Muscle of leg (tissue), 11 donors: ENCODE results near the gene CACNA2D2. TPM values are rescaled to one million over a fixed set of nuclear protein-coding genes. Genes with fewer than 3 reads are reported as not detected.

ENCODE experiments used
- DNase-seq: peaks from one replicate; pipeline ENCODE4 v3.0.0; 2013
- H3K27ac ChIP-seq: one replicate; pipeline ENCODE4 v1.5.1; 2013; ENCODE audit warnings: mild to moderate bottlenecking, low read length, control low read depth
- H3K27me3 ChIP-seq: one replicate; pipeline ENCODE4 v1.6.1; 2013; ENCODE audit warnings: low read length; ENCODE audit not compliant: control insufficient read depth, insufficient read depth
- H3K36me3 ChIP-seq: one replicate; pipeline ENCODE4 v1.6.1; 2013; ENCODE audit warnings: low read length; ENCODE audit not compliant: control insufficient read depth, insufficient read depth
- H3K4me1 ChIP-seq: one replicate; pipeline ENCODE4 v1.6.1; 2013; ENCODE audit warnings: low read length; ENCODE audit not compliant: control insufficient read depth, insufficient read depth
- H3K4me3 ChIP-seq: one replicate; pipeline ENCODE4 v1.5.1; 2013; ENCODE audit warnings: low read length, control low read depth
- H3K9me3 ChIP-seq: replicated peaks from 2 replicates; pipeline ENCODE4 v1.6.1; 2013; ENCODE audit warnings: low read depth, low read length; ENCODE audit not compliant: control insufficient read depth
- WGBS: methylation state at CpG from one replicate; pipeline ENCODE4 v1.1.5; 2013; ENCODE audit warnings: missing lambda C conversion rate; ENCODE audit not compliant: insufficient coverage; 5-methylcytosine and 5-hydroxymethylcytosine counted together
- polyA plus RNA-seq, 8 donors: library from polyadenylated mRNA; unstranded; fragments of 120-200 nt; gene quantifications; one replicate each; pipeline versions ENCODE4 v1.2.1 to v1.2.3, GENCODE V29; 2013; ENCODE audit warnings: inconsistent platforms in 1 of 8, low replicate concordance in 1 of 8; ENCODE audit not compliant: insufficient read length in 8 of 8, insufficient read depth in 1 of 8
- total RNA-seq: library from RNA; stranded (reverse); fragments of 120-200 nt; gene quantifications from one replicate; pipeline ENCODE4 v1.2.4, GENCODE V29; 2013

The CACNA2D2 gene
- total and polyA plus RNA-seq, 9 donors, result 3.0 to 12.6 (median 9.3) TPM

- 42% methylated on average over 3 of the region's 7 CpGs for WGBS
- H3K4me3 ChIP-seq, result peak overlapping the region; percentile 37
Measured at GRCh38 chr3:50502225-50502583, 1.2 kb downstream of the CACNA2D2 start.

DNA sequence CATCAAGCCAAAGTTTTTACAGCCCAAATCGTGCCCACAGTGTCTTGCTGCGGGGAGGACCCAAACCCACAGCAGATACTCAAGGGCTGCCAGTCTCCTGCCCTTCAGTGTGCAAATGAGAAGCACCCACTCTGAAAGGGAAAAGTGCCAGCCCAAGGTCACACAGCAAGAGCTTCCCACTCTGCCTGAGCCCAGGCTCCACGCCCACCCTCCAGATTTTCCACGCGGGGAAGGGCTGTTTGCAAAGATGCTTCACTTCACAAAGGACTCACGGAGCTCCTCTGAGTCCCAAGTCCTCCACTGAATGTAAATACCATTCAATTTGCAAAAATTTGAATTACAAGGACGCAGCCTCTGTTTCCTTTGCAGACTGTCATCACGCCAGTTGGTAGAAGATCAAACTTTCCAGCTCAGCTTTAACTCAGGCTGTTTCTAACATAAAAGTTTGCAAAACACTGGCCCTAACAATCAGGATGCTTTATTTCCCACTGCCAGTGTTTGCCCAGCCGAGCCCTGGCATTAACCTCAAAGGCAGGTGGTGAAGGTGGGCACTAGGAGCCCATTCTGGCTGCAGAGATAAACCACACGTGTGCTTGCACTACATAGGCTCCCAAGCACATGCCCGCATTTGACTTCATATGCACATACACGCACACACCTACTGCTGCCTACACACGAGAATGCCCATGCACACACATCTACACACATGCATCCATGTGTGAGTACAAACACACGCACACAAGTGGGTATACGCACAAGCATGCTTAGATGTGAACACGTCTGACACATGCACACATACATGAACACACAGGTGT is 7.6 kb downstream of the CACNA2D2 start:
- DNase-seq, result peak; percentile 71
- H3K4me3 ChIP-seq, result no peak overlapping the region
- H3K9me3 ChIP-seq, result no peaks in the 10 kb centered on the region
- H3K27me3 ChIP-seq, result peaks cover 13% of the 10 kb centered on the region
- no peaks in the 10 kb centered on the region for H3K36me3 ChIP-seq
- H3K27ac ChIP-seq, result no peak overlapping the region
- peaks cover 8% of the 10 kb centered on the region for H3K4me1 ChIP-seq
- WGBS, result 59% methylated on average over 10 of the region's 16 CpGs

More at GRCh38 chr3:50502225-50502583, 1.2 kb downstream of the CACNA2D2 start:
- no peaks in the 10 kb centered on the region for H3K9me3 ChIP-seq
- H3K27me3 ChIP-seq, result peaks cover 38% of the 10 kb centered on the region
- H3K27ac ChIP-seq, result no peak overlapping the region
- H3K4me1 ChIP-seq, result peaks cover 16% of the 10 kb centered on the region
- no peak for DNase-seq
- no peaks in the 10 kb centered on the region for H3K36me3 ChIP-seq

DNA sequence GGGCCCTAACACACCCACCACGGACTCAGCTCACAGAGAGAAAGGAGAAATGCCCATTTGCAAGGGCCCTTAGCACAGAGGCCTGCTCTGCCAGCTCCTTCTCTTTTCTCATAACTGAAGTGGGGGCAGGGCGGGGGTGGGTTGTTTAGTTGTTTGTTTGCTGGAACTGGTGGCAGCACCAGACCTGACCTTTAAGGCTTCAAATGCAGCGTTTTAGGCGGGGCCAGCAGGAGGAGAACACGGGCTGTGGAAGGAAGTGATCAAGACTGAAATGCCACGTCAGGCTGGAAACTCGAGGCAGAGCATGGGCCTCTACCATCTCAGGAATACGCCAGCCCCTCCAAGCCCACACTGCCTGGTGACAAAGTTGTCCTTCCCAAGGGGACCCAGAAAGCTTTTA is 9.3 kb downstream of the CACNA2D2 start:
- Histone ChIP-seq H3K4me1 (peaks cover 19% of the 10 kb centered on the region), H3K27me3 (no peaks in the 10 kb centered on the region), H3K36me3 (no peaks in the 10 kb centered on the region), H3K9me3 (no peaks in the 10 kb centered on the region), H3K4me3 (no peak overlapping the region), H3K27ac (no peak overlapping the region)
- DNase-seq, result no peak
- WGBS, result 73% methylated on average over 6 of the region's 8 CpGs

GRCh38 chr3:50493623-50494022 is 9.8 kb downstream of the CACNA2D2 start:
- no peaks in the 10 kb centered on the region for H3K27me3 ChIP-seq
- H3K36me3 ChIP-seq, result no peaks in the 10 kb centered on the region
- no peak overlapping the region for H3K27ac ChIP-seq
- H3K4me3 ChIP-seq, result no peak overlapping the region
- no peak for DNase-seq
- H3K4me1 ChIP-seq, result peaks cover 19% of the 10 kb centered on the region
- H3K9me3 ChIP-seq, result no peaks in the 10 kb centered on the region
- 92% methylated on average over 9 of the region's 11 CpGs for WGBS

- WGBS, result 80% methylated on average over 1 of the region's 4 CpGs
- no peak overlapping the region for H3K4me3 ChIP-seq
- DNase-seq, result no peak
- peaks cover 19% of the 10 kb centered on the region for H3K4me1 ChIP-seq
- H3K27me3 ChIP-seq, result no peaks in the 10 kb centered on the region
- no peak overlapping the region for H3K27ac ChIP-seq
- no peaks in the 10 kb centered on the region for H3K9me3 ChIP-seq
- no peaks in the 10 kb centered on the region for H3K36me3 ChIP-seq
Measured at GRCh38 chr3:50493086-50493485, 10.3 kb downstream of the CACNA2D2 start.

DNA sequence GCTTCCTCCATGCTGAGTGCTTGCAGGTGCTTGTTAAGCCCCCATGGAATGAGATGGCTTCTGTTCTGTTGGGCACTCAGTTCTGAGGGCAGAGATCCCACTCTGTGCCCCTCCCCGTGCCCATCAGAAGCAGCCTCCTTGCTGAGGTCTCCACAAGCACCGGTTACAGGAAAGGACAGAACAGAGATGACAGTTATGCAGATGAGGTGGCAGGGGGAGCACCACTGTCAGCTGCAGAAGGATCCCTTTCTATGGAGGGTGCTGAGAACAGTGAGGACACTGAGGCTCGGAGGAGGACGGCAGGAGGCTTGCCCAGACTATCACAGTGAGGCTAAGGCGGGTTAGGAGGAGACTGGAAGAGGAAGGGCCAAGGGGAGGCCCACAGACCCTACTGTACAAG is 12.4 kb downstream of the CACNA2D2 start:
- Histone ChIP-seq H3K4me3 (no peak overlapping the region), H3K27ac (no peak overlapping the region), H3K27me3 (no peaks in the 10 kb centered on the region), H3K9me3 (no peaks in the 10 kb centered on the region), H3K4me1 (peaks cover 19% of the 10 kb centered on the region), H3K36me3 (no peaks in the 10 kb centered on the region)
- no peak for DNase-seq
- 76% methylated on average over 4 of the region's 5 CpGs for WGBS

GRCh38 chr3:50490424-50490823 is 13.0 kb downstream of the CACNA2D2 start:
- peaks cover 25% of the 10 kb centered on the region for H3K4me1 ChIP-seq
- H3K36me3 ChIP-seq, result no peaks in the 10 kb centered on the region
- no peaks in the 10 kb centered on the region for H3K9me3 ChIP-seq
- no peak overlapping the region for H3K27ac ChIP-seq
- no peaks in the 10 kb centered on the region for H3K27me3 ChIP-seq
- DNase-seq, result peak; percentile 15
- no peak overlapping the region for H3K4me3 ChIP-seq
- no CpG with 5 or more reads among the region's 1 CpG for WGBS

DNA sequence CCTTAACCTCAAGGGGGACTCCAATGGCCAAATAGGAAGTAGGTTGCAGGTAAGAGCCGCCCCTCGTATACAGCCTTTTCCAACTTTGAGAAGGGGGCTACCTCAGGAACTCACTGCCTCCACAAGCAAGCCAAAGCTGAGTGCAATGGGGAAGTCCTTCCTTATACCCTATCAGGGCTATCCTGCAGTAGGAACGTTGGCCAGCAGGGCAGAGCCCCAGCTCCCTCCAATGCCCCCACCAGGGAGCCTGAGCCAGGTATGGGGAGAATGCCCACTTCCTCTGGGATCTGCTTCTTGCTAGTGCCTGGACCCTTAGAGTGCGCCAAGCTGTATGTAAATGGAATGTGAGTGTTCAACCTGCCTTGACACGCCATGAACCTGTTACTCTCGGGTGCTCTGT is 16.3 kb downstream of the CACNA2D2 start:
- no peak for DNase-seq
- 83% methylated on average over 2 of the region's 6 CpGs for WGBS
- no peaks in the 10 kb centered on the region for H3K9me3 ChIP-seq
- H3K27me3 ChIP-seq, result no peaks in the 10 kb centered on the region
- peaks cover 40% of the 10 kb centered on the region for H3K4me1 ChIP-seq
- H3K36me3 ChIP-seq, result no peaks in the 10 kb centered on the region
- H3K27ac ChIP-seq, result no peak overlapping the region
- H3K4me3 ChIP-seq, result no peak overlapping the region

DNA sequence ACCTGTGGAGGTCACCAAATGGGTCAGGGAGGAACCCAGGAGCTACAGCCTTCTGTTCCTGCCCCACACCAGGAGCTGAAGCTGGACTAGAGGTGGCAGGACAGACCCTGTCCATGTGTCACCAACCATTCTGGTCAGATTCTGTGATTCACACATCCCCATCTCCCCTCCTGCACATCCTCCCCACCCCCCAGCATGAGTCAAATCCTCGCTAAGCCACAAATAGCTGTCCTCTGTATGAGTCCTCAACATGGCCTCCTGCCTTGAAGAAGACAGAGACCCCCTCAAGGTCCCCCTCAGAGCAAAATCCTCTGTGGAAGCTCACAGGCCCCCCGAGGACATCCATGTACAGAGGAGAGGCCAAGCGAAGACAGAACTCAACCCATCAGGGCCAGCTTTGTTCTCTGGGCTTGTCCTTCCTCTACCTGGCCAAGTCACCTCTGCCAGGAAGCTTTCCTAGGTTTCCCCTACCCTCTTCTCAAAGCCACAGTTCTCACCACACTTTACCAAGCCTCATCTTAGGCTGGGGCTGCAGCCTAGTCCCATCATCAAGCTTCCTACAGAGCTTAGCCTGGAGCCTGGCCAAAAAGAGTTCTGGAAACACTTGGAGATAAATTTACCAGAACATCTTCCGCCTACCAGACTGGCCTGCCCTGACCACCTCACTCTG is 17.1 kb downstream of the CACNA2D2 start:
- no peak overlapping the region for H3K27ac ChIP-seq
- no peak overlapping the region for H3K4me3 ChIP-seq
- no peaks in the 10 kb centered on the region for H3K36me3 ChIP-seq
- H3K9me3 ChIP-seq, result no peaks in the 10 kb centered on the region
- no peaks in the 10 kb centered on the region for H3K27me3 ChIP-seq
- WGBS, result 95% methylated on average over 2 of the region's 4 CpGs
- DNase-seq, result no peak
- peaks cover 38% of the 10 kb centered on the region for H3K4me1 ChIP-seq

GRCh38 chr3:50484722-50485121 is 18.7 kb downstream of the CACNA2D2 start:
- Histone ChIP-seq H3K27me3 (no peaks in the 10 kb centered on the region), H3K4me1 (peaks cover 23% of the 10 kb centered on the region), H3K36me3 (no peaks in the 10 kb centered on the region), H3K27ac (no peak overlapping the region), H3K9me3 (no peaks in the 10 kb centered on the region), H3K4me3 (no peak overlapping the region)
- WGBS, result 8% methylated on average over 4 of the region's 8 CpGs
- DNase-seq, result peak; percentile 27
